HG03565 (cell line): Measurements from ENCODE around the gene POMT1.
"Not testable (repeated sequence)": the region's sequence is repeated elsewhere in the genome, so short reads cannot be mapped to it uniquely, and the experiment has no call there.

Experiments used
- ATAC-seq: cut with Tn5 transposase; IDR thresholded peaks from one replicate; pipeline ENCODE4 v1.9.1; 2021; ENCODE audit warnings: mild to moderate bottlenecking, moderate library complexity; ENCODE audit not compliant: unreplicated experiment

The POMT1 gene

DNA sequence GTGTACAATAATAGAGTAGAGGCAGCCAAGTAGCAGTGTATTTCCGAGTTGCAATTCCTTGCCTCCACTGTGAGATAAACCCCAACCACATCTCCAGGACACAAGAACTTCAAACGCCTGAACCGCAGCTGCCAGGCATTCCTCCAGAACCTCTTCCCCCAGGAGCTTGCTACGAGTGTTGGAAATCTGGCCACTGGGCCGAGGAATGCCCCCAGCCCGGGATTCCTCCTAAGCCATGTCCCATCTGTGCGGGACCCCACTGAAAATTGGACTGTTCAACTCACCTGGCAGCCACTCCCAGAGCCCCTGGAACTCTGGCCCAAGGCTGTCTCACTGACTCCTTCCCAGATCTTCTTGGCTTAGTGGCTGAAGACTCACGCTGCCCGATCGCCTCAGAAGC, 46.5 kb downstream of the POMT1 start:
- not testable (repeated sequence) for ATAC-seq

DNA sequence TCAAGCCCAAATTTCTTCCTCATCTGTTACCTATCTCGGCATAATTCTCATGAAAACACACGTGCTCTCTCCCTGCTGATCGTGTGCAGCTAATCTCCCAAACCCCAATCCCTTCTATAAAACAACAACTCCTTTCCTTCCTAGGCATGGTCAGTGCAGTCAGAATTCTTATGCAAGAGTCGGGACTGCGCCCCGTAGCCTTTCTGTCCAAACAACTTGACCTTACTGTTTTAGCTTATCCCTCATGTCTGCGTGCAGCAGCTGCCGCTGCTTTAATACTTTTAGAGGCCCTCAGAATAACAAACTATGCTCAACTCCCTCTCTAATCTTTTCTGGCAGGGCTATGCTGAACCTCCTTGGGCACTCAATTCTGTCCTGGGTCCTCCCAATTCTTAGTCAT, 47.7 kb downstream of the POMT1 start:
- not testable (repeated sequence) for ATAC-seq

DNA sequence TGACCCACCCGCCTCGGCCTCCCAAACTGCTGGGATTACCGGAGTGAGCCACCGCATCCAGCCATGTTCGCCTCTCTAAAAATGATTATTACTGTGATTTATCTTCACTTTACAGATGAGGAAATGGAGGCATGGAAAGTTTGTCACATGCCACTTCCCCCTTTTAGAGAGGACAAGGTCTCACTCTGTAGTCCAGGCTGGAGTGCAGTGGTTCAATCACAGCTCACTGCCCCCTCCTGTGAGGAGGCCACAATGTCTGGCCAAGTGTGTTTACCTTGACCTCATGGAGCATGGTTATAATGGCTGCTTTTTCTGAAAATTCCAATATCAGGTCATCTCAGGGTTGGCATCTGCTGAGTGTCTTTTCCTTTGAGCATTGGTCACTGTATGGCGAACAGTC, 49.3 kb downstream of the POMT1 start:
- ATAC-seq = no peak

DNA sequence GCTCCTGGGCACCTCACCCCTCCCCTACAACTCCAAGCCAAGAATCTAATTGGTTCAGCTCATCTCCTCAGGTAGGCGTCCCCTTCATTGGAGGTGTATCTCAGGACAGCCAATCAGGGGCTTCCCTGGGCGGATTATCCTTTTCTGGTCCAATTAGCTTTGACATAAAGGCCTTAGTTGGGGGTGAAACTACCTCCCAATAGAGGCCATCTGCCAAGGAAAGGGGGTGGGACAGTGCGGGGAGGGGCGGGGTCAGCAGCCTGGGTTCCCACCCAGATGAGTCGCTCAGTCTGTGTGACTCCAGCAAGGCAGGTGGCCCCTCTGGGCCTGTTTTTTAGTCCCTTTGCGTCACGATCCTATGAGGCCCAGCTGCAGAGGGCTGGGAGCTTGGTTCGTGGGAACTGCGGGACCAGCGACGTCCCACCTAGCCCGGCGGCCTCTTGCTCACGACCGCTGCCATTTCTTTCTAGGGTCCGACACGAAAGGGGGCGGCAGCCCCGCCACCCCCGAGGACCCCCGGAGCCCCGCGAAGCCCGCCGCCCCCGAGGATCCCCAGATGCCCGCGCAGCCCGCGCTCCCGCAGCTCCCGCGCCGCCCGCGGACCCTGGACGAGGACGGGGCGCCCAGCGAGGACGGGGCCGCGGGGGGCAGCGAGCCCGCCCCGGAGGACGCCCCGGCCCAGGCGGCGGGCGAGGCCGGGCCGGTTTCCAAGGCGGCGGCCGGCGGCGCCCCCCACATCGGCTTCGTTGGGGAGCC, 51.5 kb downstream of the POMT1 start:
- ATAC-seq = no peak

DNA sequence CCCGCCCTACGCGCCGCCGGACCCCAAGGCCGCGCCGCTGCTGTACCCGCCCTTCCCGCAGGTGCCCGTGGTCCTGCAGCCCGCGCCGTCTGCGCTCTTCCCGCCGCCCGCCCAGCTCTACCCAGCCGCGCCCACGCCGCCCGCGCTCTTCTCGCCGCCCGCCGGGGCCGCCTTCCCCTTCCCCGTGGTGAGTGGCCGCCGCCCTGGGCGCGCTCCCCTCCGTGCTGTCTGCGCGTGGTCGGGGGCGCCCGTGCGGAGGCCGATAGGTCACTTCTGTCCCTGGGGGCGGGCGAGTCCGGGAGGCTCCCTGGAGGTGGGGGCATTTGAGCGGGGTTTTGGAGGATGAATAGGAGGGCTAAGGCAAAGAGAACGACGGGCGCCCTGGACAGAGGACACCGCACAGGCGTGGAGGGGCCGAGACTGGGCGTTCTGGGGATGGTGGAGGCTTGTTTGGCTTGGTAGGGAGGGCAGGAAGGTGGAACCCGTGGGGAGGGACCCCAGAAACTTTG, 52.2 kb downstream of the POMT1 start:
- no peak for ATAC-seq

DNA sequence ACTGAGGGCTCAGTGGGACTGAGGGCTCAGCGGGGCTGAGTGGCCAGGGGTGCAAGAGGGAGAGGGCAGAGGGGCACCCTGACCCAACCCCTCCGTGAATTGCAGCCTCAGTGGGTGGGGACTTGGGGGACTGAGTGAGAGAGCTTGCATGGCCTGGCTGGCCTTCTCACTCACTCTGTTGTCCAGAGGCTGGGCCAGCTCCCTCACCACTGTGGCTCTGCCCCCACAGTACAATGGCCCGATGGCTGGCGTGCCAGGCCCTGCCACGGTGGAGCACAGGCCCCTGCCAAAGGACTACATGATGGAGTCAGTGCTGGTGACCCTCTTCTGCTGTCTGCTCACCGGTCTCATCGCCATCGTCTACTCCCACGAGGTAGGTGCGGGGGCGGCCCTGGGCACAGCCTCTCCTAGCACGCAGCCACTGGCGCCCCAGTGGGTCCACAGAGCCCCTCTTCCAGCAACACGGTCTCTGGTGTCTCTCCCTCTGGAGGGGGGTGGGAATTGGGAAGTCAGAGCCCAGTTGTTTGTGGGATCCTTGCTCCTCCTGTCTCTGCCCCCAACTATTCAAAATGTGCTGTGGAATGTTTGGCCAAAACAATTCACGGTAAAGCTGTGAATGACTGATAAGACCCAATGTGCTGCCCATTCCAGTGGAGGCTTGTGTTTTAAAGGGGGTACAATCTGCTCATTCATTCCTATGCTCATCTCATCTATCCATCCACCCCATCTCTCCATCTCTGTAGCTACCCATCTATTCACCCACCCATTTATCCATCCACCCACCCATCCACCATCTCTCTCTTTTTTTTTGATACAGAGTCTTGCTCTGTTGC, 53.3 kb downstream of the POMT1 start:
- ATAC-seq = no peak

DNA sequence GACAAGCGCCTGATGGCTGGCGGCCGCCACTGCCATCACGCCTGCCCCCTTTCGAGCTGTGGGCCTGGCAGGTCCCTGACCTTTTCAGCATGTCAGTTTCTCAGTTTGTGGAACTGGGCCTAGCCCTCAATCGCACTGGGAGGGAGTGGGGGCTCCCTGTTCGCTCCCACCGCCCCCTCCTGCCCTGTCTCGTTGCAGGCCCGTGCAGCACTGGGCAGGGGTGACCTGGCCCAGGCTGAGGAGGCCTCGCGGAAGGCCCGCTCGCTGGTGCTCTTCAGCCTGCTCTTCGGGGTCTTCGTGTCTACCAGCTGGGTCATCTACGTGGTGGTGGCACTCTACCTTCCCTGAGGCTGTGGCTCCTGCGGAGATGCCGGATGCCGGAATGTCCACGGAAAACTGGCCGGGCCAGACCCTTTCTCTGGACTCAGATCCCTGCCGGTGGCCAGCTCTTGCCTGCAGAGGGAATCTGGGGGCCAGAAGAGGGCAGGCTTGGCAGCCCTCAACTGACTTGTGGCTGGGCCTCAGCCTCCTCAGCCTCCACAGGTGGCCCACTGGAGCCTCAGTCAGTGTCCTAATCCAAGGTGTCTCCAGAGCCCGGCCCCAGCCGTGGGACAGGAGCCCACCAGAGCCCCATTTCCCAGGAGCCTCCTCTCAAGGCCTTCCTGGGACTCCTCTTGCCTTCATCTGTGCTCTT, 55.3 kb downstream of the POMT1 start:
- no peak for ATAC-seq

DNA sequence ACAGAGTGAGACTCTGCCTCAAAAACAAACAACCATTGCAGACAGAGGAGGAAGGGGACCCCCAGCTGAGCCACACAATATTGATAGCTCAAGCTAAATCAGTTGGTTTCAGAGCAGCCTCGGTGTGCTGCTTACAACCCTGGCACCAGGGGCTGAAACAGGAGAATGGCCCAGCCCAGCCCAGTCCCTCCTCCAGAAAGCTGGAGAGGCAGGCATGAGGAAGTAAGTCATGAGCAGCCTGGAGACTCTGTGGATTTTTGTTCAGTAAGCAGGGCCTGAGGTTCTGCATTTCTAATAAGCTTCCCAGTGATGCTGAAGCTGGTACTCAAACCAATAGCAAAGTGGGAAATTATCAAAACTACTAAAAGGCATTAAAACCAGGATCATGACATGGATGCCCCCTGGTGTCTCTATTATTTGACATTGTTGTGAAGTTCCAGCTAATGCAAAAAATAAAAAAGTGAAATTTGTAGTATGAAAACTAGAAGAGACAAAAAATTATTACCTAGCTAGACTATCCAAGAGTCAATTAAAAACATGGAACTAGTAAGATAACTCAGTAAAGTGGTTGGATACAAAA, 56.8 kb downstream of the POMT1 start:
- no peak for ATAC-seq

DNA sequence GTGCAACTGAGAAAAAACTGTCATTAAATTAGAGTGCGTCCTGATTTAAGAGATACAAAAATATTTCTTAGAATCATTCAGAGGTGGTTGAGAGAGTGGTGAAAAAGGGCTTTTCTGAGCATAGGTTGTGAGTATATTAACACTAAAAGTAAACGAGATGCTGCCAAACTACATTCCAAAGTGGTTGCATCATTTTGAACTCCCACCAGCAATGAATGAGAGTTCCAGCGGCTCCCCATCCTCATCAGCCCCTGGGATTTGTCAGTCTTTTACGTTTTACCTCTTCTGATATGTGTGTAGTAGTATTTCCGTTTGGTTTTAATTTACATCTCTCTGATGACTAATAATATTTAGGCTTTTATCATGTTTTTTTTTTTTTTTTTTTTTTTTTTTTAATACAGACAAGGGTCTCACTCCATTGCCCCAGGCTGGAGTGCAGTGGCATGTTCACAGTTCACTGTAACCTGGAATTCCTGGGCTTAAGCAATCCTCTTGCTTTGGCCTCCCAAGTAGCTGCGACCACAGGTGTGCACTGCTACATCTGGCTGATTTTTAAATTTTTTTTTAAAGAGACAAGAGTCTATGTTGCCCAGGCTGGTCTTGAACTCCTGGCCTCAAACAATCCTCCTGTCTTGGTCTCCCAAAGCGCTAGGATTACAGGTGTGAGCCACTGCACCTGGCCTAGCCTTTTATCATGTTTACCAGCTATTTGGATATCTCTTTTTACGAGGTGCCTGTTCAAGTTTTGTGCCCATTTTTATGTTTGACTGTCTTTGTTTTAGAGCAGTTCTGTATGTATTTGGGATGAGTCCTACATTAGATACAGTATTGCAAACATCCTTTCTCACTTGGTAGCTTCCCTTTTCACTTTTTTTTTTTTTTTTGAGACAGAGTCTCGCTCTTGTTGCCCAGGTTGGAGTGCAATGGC, 59.6 kb downstream of the POMT1 start:
- ATAC-seq = no peak

DNA sequence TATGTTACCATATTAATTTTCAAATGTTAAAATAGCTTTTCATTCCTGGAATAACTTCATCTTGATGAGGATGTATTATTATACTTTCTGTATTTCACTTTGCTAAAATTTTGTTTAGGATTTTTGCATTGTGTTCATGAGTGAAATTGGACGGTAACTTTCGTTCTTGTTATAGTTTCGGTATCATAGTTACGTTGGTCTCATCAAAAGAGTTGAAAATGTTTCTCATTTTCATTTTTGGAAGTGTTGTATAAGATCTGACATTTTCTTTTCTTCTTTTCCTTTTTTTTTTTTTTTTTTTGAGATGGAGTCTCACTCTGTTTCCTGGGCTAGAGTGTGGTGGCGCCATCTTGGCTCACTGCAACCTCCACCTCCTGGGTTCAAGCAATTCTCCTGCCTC, 62.7 kb downstream of the POMT1 start:
- no peak for ATAC-seq

DNA sequence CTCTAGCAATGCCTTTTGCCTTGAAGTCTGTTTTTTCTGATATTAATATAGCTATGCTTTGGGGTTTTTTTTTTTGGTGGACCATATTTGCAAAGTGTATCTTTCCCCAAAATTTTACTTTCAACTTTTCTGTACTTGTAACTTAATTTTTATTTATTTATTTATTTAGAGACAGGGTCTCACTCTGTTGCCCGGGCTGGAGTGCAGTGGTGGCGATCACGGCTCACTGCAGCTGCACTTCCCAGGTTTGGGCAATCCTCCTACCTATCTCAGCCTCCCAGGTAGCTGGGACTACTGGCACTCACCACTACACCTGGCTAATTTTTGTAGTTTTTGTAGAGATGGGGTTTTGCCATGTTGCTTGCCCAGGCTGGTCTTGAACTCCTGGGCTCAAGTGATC, 63.4 kb downstream of the POMT1 start:
- no peak for ATAC-seq

DNA sequence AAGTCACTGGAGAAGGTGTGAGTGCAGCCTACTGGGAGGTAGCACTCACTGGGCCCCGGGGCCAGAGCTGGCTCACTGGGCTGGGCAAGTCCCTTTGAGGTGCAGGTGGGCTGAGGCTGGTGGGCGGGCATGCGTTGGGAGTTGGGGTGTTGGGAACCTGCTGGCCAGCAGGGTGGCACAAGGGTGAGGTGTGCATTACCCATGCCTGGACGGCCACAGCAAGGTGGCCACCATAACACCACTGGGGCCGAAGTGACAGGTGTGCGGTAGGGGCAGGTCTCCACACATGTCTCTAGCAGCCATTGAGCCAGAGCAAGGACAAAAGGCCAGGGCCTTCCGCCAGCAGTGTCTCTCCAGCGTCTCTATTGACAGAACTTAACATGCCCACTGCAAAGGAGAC, 65.2 kb downstream of the POMT1 start:
- ATAC-seq = no peak
